GM12878 (cell line): ENCODE results near the gene GMPPB. TPM values are rescaled to one million over a fixed set of nuclear protein-coding genes. Genes with fewer than 3 reads are reported as not detected.

Source experiments
- ATAC-seq: fragments of 200-7000 bp; cut with Tn5 transposase; 3 replicates; pipeline ENCODE4 v1.9.1; 2020; ENCODE audit warnings: mild to moderate bottlenecking, moderate library complexity
- BruUV-seq: library from RNA; stranded (reverse); fragments of 400-500 nt; replicated peaks from 2 replicates; lab custom pipeline; 2021; lab: Mats Ljungman, UMichigan
- CTCF ChIA-PET: fragments of 300-600 bp; sonication (Branson Sonifier 250); formaldehyde crosslinking; extraction: SDS; loops from one replicate; lab custom pipeline; 2021; ENCODE audit warnings: inconsistent platforms; lab: Yijun Ruan, JAX
- POLR2A ChIA-PET: fragments of 350-600 bp; formaldehyde crosslinking; extraction: SDS; loops from one replicate; lab custom pipeline; 2021; ENCODE audit warnings: inconsistent platforms; lab: Charles Lee
- RAD21 ChIA-PET: fragments of 300-600 bp; sonication (Branson Sonifier 250); formaldehyde crosslinking; loops from one replicate; lab custom pipeline; 2023; ENCODE audit warnings: antibody characterized with exemption; ENCODE audit not compliant: unreplicated experiment; lab: Charles Lee
- SMC1A ChIA-PET: fragments of 300-600 bp; sonication (Branson Sonifier 250); formaldehyde crosslinking; loops from one replicate; lab custom pipeline; 2023; ENCODE audit not compliant: unreplicated experiment, uncharacterized antibody; lab: Charles Lee
- DNase-seq: peaks from one replicate; pipeline ENCODE4 v3.0.0-alpha.2; 2011; ENCODE audit warnings: low read depth, low spot score
- FAIRE-seq: peaks from 3 replicates; lab custom pipeline; 2011; peaks lifted over from hg19 to GRCh38; lab: Jason Lieb, UNC
- H2AFZ ChIP-seq: 2 replicates; pipeline ENCODE4 v1.6.0; 2011; ENCODE audit warnings: low read depth, low read length, control low read depth; ENCODE audit not compliant: control insufficient read depth
- H3K27ac ChIP-seq: 2 replicates; pipeline ENCODE4 v1.5.1; 2011; ENCODE audit warnings: control low read depth; ENCODE audit not compliant: control insufficient read depth, insufficient read depth
- H3K27me3 ChIP-seq, 2 experiments: replicated peaks in 1 of 2; 2 replicates each; pipeline versions ENCODE4 v1.6.0 to v1.6.1; 2011; ENCODE audit warnings: low read length in 1 of 2; ENCODE audit not compliant: control insufficient read depth in 2 of 2, insufficient read depth in 2 of 2
- H3K36me3 ChIP-seq, 2 experiments: 2 replicates each; pipeline ENCODE4 v1.5.1; 2011; ENCODE audit warnings: low read length in 1 of 2; ENCODE audit not compliant: control insufficient read depth in 2 of 2, insufficient read depth in 2 of 2
- H3K4me1 ChIP-seq: 2 replicates; pipeline ENCODE4 v1.6.1; 2011; ENCODE audit warnings: mild to moderate bottlenecking, low read length, moderate library complexity, mixed read lengths; ENCODE audit not compliant: control insufficient read depth, insufficient read depth
- H3K4me2 ChIP-seq: 2 replicates; pipeline ENCODE4 v1.6.0; 2011; ENCODE audit warnings: control low read depth; ENCODE audit not compliant: control insufficient read depth, insufficient read depth
- H3K4me3 ChIP-seq: fragments of 200-600 bp; sonication (generic); 2 replicates; pipeline ENCODE4 v1.5.1; 2016
- H3K79me2 ChIP-seq: 2 replicates; pipeline ENCODE4 v1.6.0; 2011; ENCODE audit warnings: low read length; ENCODE audit not compliant: control insufficient read depth, insufficient read depth
- H3K9ac ChIP-seq: 2 replicates; pipeline ENCODE4 v1.8.0; 2011; ENCODE audit warnings: low read length, control low read depth, mixed read lengths; ENCODE audit not compliant: control insufficient read depth, insufficient read depth
- H3K9me3 ChIP-seq: replicated peaks from 3 replicates; pipeline ENCODE4 v1.5.1; 2011; ENCODE audit warnings: mild to moderate bottlenecking, low read length; ENCODE audit not compliant: control insufficient read depth, insufficient read depth
- H4K20me1 ChIP-seq: 2 replicates; pipeline ENCODE4 v1.6.0; 2011; ENCODE audit not compliant: control insufficient read depth, insufficient read depth
- ASH2L ChIP-seq: fragments of 300-600, 200-600 bp; sonication (generic); IDR thresholded peaks from 2 replicates; pipeline ENCODE4 v1.6.1; 2017; ENCODE audit warnings: low read depth, mild to moderate bottlenecking, borderline replicate concordance
- CBX3 ChIP-seq: fragments of 200-600 bp; sonication (generic); IDR thresholded peaks from 2 replicates; pipeline ENCODE4 v1.6.1; 2016; ENCODE audit warnings: low read depth, borderline replicate concordance
- ETV6 ChIP-seq, 2 experiments: fragments of 450-650 bp in 1 of 2; IDR thresholded peaks in 1 of 2; conservative IDR thresholded peaks in 1 of 2; 2 replicates each; pipeline ENCODE4 v1.6.1; 2014; ENCODE audit warnings: antibody characterized with exemption in 1 of 2, borderline replicate concordance in 1 of 2, low read depth in 1 of 2, mild to moderate bottlenecking in 1 of 2, moderate library complexity in 1 of 2
- GATAD2B ChIP-seq: fragments of 450-650 bp; conservative IDR thresholded peaks from 2 replicates; pipeline ENCODE4 v1.6.1; 2017; ENCODE audit warnings: low read depth, mild to moderate bottlenecking, moderate library complexity
- IRF5 ChIP-seq: fragments of 450-650 bp; IDR thresholded peaks from 2 replicates; pipeline ENCODE4 v1.6.1; 2017; ENCODE audit warnings: borderline replicate concordance
- MEF2A ChIP-seq: IDR thresholded peaks from 2 replicates; pipeline ENCODE4 v1.6.1; 2011; ENCODE audit warnings: low read depth, mild to moderate bottlenecking, low read length, moderate library complexity; ENCODE audit not compliant: insufficient read depth
- NFYB ChIP-seq: IDR thresholded peaks from 2 replicates; pipeline ENCODE4 v1.6.1; 2011; ENCODE audit warnings: low read depth, mild to moderate bottlenecking, low read length, improper control_type of control experiment, moderate library complexity; ENCODE audit not compliant: insufficient read depth
- NR2F1 ChIP-seq: fragments of 450-650 bp; conservative IDR thresholded peaks from 2 replicates; pipeline ENCODE4 v1.6.1; 2017; ENCODE audit warnings: mild to moderate bottlenecking
- RFX5 ChIP-seq: IDR thresholded peaks from 2 replicates; pipeline ENCODE4 v1.6.1; 2011; ENCODE audit warnings: low read depth, low read length, improper control_type of control experiment
- RUNX3 ChIP-seq: IDR thresholded peaks from 2 replicates; pipeline ENCODE4 v1.6.1; 2012; ENCODE audit warnings: low read length, inconsistent platforms
- SMARCA5 ChIP-seq: fragments of 450-650 bp; IDR thresholded peaks from 2 replicates; pipeline ENCODE4 v1.6.1; 2017; ENCODE audit warnings: mild to moderate bottlenecking
- STAT1 ChIP-seq: fragments of 450-650 bp; conservative IDR thresholded peaks from 2 replicates; pipeline ENCODE4 v1.6.1; 2014; ENCODE audit warnings: antibody characterized with exemption, mild to moderate bottlenecking
- SUZ12 ChIP-seq: fragments of 200-600 bp; sonication (generic); IDR thresholded peaks from one replicate; pipeline ENCODE4 v1.6.1; 2018; ENCODE audit warnings: antibody characterized with exemption, mild to moderate bottlenecking; ENCODE audit not compliant: unreplicated experiment
- ZZZ3 ChIP-seq: IDR thresholded peaks from 2 replicates; pipeline ENCODE4 v1.6.1; 2011; ENCODE audit warnings: low read depth; ENCODE audit not compliant: control insufficient read depth, insufficient read length
- WGBS: methylation state at CpG from one replicate; pipeline ENCODE4 v1.1.6; 2016; ENCODE audit warnings: low lambda C conversion rate; ENCODE audit not compliant: insufficient replicate concordance, insufficient coverage; ENCODE audit errors: missing lambda C conversion rate; 5-methylcytosine and 5-hydroxymethylcytosine counted together
- in situ Hi-C: fragments of 300-500 bp; cut with MboI; formaldehyde crosslinking; loops from 9 replicates; pipeline ENCODE4 v1.14.3; 2018; ENCODE audit warnings: mixed read lengths
- intact Hi-C: fragments of 100-400 bp; cut with micrococcal nuclease; formaldehyde crosslinking; loops from one replicate; pipeline ENCODE4 v1.14.2; 2022; ENCODE audit not compliant: unreplicated experiment
- polyA plus RNA-seq, 11 experiments: library from polyadenylated mRNA; depleted of rRNA in 4 of 11; unstranded in 6 of 11; stranded (reverse) in 5 of 11; fragments of >200 nt; fragmentation: Nextera tagmentation in 4 of 11; fragmentation: Illumina TruSeq in 1 of 11; extraction: Ambion mirVana in 4 of 11; extraction: Trizol in 1 of 11; gene quantifications; 1 replicate in 1 of 11; 2 replicates in 10 of 11; pipeline versions ENCODE4 v1.2.1 to v1.2.3, GENCODE V29; 2011 to 2016; ENCODE audit warnings: inconsistent platforms in 2 of 11, missing spikeins in 2 of 11, low read depth in 1 of 11
- total RNA-seq, 4 experiments: library from RNA; depleted of rRNA in 3 of 4; stranded (reverse); fragments of >200 nt in 3 of 4; fragmentation: Illumina TruSeq in 1 of 4; extraction: Trizol in 1 of 4; gene quantifications; 2 replicates each; pipeline versions ENCODE4 v1.2.1 to v1.2.3, GENCODE V29; 2013 to 2021
- TF ChIP-seq, protein P1 (sequence below), 3 experiments: IDR thresholded peaks in 2 of 3; conservative IDR thresholded peaks in 1 of 3; 2 replicates each; pipeline ENCODE4 v1.5.1; 2011; ENCODE audit warnings: low read depth in 3 of 3, low read length in 3 of 3, mild to moderate bottlenecking in 3 of 3, control low read depth in 2 of 3, moderate library complexity in 2 of 3, inconsistent platforms in 1 of 3, mixed read lengths in 1 of 3; ENCODE audit not compliant: control insufficient read depth in 2 of 3, insufficient read depth in 1 of 3; ENCODE audit errors: extremely low read depth in 1 of 3
- TF ChIP-seq, protein P2 (sequence below): IDR thresholded peaks from 2 replicates; pipeline ENCODE4 v1.6.1; 2011; ENCODE audit warnings: low read depth, mild to moderate bottlenecking, low read length, moderate library complexity, borderline replicate concordance; ENCODE audit errors: extremely low read depth

GMPPB gene
- total and polyA plus RNA-seq, 10 of the 15 experiments (the other 5 are each of a cell fraction or from before 2014, with no cell fraction given): 2.3 to 99.5 (median 23.3) TPM

GRCh38 chr3:49703443-49703927 lies 20.3 kb downstream of the GMPPB start (continued):
- TF ChIP-seq, protein P1, sequence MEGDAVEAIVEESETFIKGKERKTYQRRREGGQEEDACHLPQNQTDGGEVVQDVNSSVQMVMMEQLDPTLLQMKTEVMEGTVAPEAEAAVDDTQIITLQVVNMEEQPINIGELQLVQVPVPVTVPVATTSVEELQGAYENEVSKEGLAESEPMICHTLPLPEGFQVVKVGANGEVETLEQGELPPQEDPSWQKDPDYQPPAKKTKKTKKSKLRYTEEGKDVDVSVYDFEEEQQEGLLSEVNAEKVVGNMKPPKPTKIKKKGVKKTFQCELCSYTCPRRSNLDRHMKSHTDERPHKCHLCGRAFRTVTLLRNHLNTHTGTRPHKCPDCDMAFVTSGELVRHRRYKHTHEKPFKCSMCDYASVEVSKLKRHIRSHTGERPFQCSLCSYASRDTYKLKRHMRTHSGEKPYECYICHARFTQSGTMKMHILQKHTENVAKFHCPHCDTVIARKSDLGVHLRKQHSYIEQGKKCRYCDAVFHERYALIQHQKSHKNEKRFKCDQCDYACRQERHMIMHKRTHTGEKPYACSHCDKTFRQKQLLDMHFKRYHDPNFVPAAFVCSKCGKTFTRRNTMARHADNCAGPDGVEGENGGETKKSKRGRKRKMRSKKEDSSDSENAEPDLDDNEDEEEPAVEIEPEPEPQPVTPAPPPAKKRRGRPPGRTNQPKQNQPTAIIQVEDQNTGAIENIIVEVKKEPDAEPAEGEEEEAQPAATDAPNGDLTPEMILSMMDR (IDR thresholded peaks at IDR 0.05 in 2 of 3, conservative IDR thresholded peaks at IDR 0.05 in 1 of 3; ENCODE audit: control insufficient read depth in 2 of 3, extremely low read depth in 1 of 3, insufficient read depth in 1 of 3, low read depth in 3 of 3, low read length in 3 of 3): peak; percentile 85 to 96 (median 90); a peak in 5 of 6 replicates
- TF ChIP-seq CBX3: no peak
- no peak for TF ChIP-seq ZZZ3
- TF ChIP-seq ETV6 (conservative IDR thresholded peaks at IDR 0.05 in 1 of 2, IDR thresholded peaks at IDR 0.05 in 1 of 2; ENCODE audit: borderline replicate concordance in 1 of 2, low read depth in 1 of 2): no peak
- TF ChIP-seq SMARCA5: 0 out of 2 replicates have a peak, but pooled peaks have one; percentile 49
- no peak for TF ChIP-seq ASH2L
- no peak for TF ChIP-seq MEF2A
- TF ChIP-seq GATAD2B: no peak
- TF ChIP-seq, protein P2, sequence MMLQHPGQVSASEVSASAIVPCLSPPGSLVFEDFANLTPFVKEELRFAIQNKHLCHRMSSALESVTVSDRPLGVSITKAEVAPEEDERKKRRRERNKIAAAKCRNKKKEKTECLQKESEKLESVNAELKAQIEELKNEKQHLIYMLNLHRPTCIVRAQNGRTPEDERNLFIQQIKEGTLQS: no peak

DNA sequence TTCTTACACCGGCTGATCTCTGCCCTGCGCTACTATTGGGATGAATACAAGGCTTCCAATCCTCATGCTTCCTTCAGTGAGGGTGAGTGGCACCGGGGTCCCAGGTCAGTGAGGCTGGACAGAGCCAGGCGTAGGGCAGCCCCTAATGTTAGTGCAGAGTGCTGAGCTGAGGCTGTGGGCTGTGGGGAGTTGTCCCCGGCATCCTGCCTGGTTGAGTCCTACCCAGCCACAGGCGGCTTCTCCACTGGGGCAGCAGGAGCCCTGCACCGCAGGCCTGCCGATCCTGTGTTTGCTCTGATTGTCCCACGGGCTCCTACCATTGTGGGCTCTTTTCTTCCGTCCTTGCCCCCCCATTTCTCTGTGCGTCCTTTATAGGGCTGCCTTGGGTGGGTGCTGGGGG lies 21.1 kb downstream of the GMPPB start:
- Histone ChIP-seq H3K79me2 (no peaks in the 10 kb centered on the region), H3K4me1 (no peaks in the 10 kb centered on the region), H3K36me3 (peaks cover 0 to 8% of the 10 kb centered on the region in 2 experiments; a peak in 3 of 4 replicates), H2AFZ (no peak overlapping the region), H3K9me3 (no peaks in the 10 kb centered on the region), H3K4me2 (no peak overlapping the region), H3K4me3 (no peak overlapping the region), H3K27me3 (no peaks in the 10 kb centered on the region), H4K20me1 (no peaks in the 10 kb centered on the region), H3K27ac (no peak overlapping the region), H3K9ac (no peak overlapping the region)
- intact Hi-C loops (loop anchor here (1.0 kb wide), 2 partner anchors 137 to 204 kb away; no protein-coding TSS in a partner anchor), in situ Hi-C loops (no loop called here)
- DNase-seq: no peak
- WGBS: 79% methylated on average over 11 of the region's 11 CpGs
- SMC1A ChIA-PET: no interaction called here
- POLR2A ChIA-PET: no interaction called here
- ATAC-seq: no peak
- no TSS peak for BruUV-seq
- CTCF ChIA-PET: interaction anchor here (0.6 to 4.6 kb wide), 4 partner anchors 10 to 379 kb away, joined by 3 to 19 read pairs (median 4); no protein-coding TSS in a partner anchor
- RAD21 ChIA-PET: no interaction called here
- no peak for FAIRE-seq
- TF ChIP-seq SUZ12: no peak
- TF ChIP-seq STAT1: no peak
- no peak for TF ChIP-seq NFYB
- no peak for TF ChIP-seq RUNX3
- no peak for TF ChIP-seq IRF5
- TF ChIP-seq NR2F1: no peak
- TF ChIP-seq, protein P1 (IDR thresholded peaks at IDR 0.05 in 2 of 3, conservative IDR thresholded peaks at IDR 0.05 in 1 of 3; ENCODE audit: control insufficient read depth in 2 of 3, extremely low read depth in 1 of 3, insufficient read depth in 1 of 3, low read depth in 3 of 3, low read length in 3 of 3): no peak
- TF ChIP-seq RFX5: no peak
